Measurements from ENCODE around the gene LRRC75A. TPM values are rescaled to one million over a fixed set of nuclear protein-coding genes. Genes with fewer than 3 reads are reported as not detected.

The LRRC75A gene
- total RNA-seq, 1 experiment from 2014 or later: 15.8 TPM

GRCh38 chr17:16419074-16419928 lies 72.7 kb downstream of the LRRC75A start:
- H3K4me2 ChIP-seq: peak overlapping the region; percentile 56
- H3K27ac ChIP-seq: peak overlapping the region; percentile 71
- peak overlapping the region; percentile 52; the same call in 1 of the 2 replicates for H2AFZ ChIP-seq
- no peaks in the 10 kb centered on the region for H3K36me3 ChIP-seq (ENCODE audit: low read depth)
- POLR2A ChIA-PET (ENCODE audit: unreplicated experiment): interaction anchor here (0.6 to 0.7 kb wide), 3 partner anchors 9 to 420 kb away, joined by 3 to 8 read pairs (median 4); no protein-coding TSS in a partner anchor
- BruUV-seq (replicated peaks): TSS peak; percentile 78
- H3K4me3 ChIP-seq: peak overlapping the region; percentile 22; the same call in 1 of the 2 replicates
- peak; percentile 66 to 81 for DNase-seq
- H3K27me3 ChIP-seq (ENCODE audit: insufficient read depth, low read depth): no peaks in the 10 kb centered on the region
- H3K79me2 ChIP-seq (ENCODE audit: low read depth): no peaks in the 10 kb centered on the region
- CTCF ChIA-PET: interaction anchor here (0.5 to 1.2 kb wide), 2 partner anchors 19 to 22 kb away, joined by 3 to 4 read pairs; no protein-coding TSS in a partner anchor
- no peaks in the 10 kb centered on the region for H3K9me3 ChIP-seq (ENCODE audit: insufficient read depth, low read depth)
- TF ChIP-seq EZH2 (IDR thresholded peaks at IDR 0.05; ENCODE audit: low read depth): no peak
- no peak for TF ChIP-seq CTCF (conservative IDR thresholded peaks at IDR 0.05)
- H4K20me1 ChIP-seq (ENCODE audit: insufficient read depth): no peaks in the 10 kb centered on the region
- intact Hi-C loops (cut with micrococcal nuclease; ENCODE audit: unreplicated experiment): loop anchor here (1.0 to 2.0 kb wide), 2 partner anchors 20 to 33 kb away; no protein-coding TSS in a partner anchor
- H3K9me2 ChIP-seq (ENCODE audit: insufficient read depth): no peaks in the 10 kb centered on the region
- peaks cover 26% of the 10 kb centered on the region for H3F3A ChIP-seq (ENCODE audit: insufficient read depth, low read depth)
- H3K4me1 ChIP-seq (replicated peaks; ENCODE audit: insufficient read depth): peaks cover 38% of the 10 kb centered on the region

GRCh38 chr17:16418685-16419068 lies 73.3 kb downstream of the LRRC75A start:
- Histone ChIP-seq H3K27ac (peak overlapping the region; percentile 71), H3K9me3 (ENCODE audit: insufficient read depth, low read depth) (no peaks in the 10 kb centered on the region), H2AFZ (no peak overlapping the region), H3F3A (ENCODE audit: insufficient read depth, low read depth) (peaks cover 26% of the 10 kb centered on the region), H3K9me2 (ENCODE audit: insufficient read depth) (no peaks in the 10 kb centered on the region), H3K4me3 (no peak overlapping the region), H3K27me3 (ENCODE audit: insufficient read depth, low read depth) (no peaks in the 10 kb centered on the region), H3K4me2 (peak overlapping the region; percentile 56; the same call in 1 of the 2 replicates), H3K36me3 (ENCODE audit: low read depth) (no peaks in the 10 kb centered on the region), H3K4me1 (replicated peaks; ENCODE audit: insufficient read depth) (peaks cover 38% of the 10 kb centered on the region), H4K20me1 (ENCODE audit: insufficient read depth) (no peaks in the 10 kb centered on the region), H3K79me2 (ENCODE audit: low read depth) (no peaks in the 10 kb centered on the region)
- TF ChIP-seq EZH2 (IDR thresholded peaks at IDR 0.05; ENCODE audit: low read depth) (no peak), CTCF (conservative IDR thresholded peaks at IDR 0.05) (no peak)
- CTCF ChIA-PET: interaction anchor here (0.5 to 1.2 kb wide), 2 partner anchors 20 to 22 kb away, joined by 3 to 4 read pairs; no protein-coding TSS in a partner anchor
- DNase-seq: no peak
- POLR2A ChIA-PET (ENCODE audit: unreplicated experiment): interaction anchor here (0.6 to 0.7 kb wide), 4 partner anchors 10 to 420 kb away, joined by 3 to 8 read pairs (median 4); no protein-coding TSS in a partner anchor
- BruUV-seq (replicated peaks): no TSS peak
- intact Hi-C loops (cut with micrococcal nuclease; ENCODE audit: unreplicated experiment): loop anchor here (1.0 to 2.0 kb wide), 2 partner anchors 20 to 32 kb away; no protein-coding TSS in a partner anchor

- no peaks in the 10 kb centered on the region for H3K27me3 ChIP-seq (ENCODE audit: insufficient read depth, low read depth)
- no TSS peak for BruUV-seq (replicated peaks)
- peak overlapping the region; percentile 71 for H3K27ac ChIP-seq
- H3F3A ChIP-seq (ENCODE audit: insufficient read depth, low read depth): peaks cover 26% of the 10 kb centered on the region
- no peak overlapping the region for H3K4me3 ChIP-seq
- no peaks in the 10 kb centered on the region for H4K20me1 ChIP-seq (ENCODE audit: insufficient read depth)
- peak overlapping the region; percentile 28; the same call in 1 of the 2 replicates for H3K4me2 ChIP-seq
- H3K36me3 ChIP-seq (ENCODE audit: low read depth): no peaks in the 10 kb centered on the region
- ChIA-PET CTCF (interaction anchor here (0.5 kb wide), 1 partner anchor 362 kb away, joined by 8 read pairs; no protein-coding TSS in a partner anchor), POLR2A (ENCODE audit: unreplicated experiment) (interaction anchor here (0.6 kb wide), 2 partner anchors 63 to 166 kb away, joined by 5 to 21 read pairs; no protein-coding TSS in a partner anchor)
- no peaks in the 10 kb centered on the region for H3K9me2 ChIP-seq (ENCODE audit: insufficient read depth)
- H3K79me2 ChIP-seq (ENCODE audit: low read depth): no peaks in the 10 kb centered on the region
- TF ChIP-seq CTCF (conservative IDR thresholded peaks at IDR 0.05): no peak
- no peak for TF ChIP-seq EZH2 (IDR thresholded peaks at IDR 0.05; ENCODE audit: low read depth)
- H3K9me3 ChIP-seq (ENCODE audit: insufficient read depth, low read depth): no peaks in the 10 kb centered on the region
- peaks cover 38% of the 10 kb centered on the region for H3K4me1 ChIP-seq (replicated peaks; ENCODE audit: insufficient read depth)
- intact Hi-C loops (cut with micrococcal nuclease; ENCODE audit: unreplicated experiment): loop anchor here (2.0 kb wide), 1 partner anchor 21 kb away; no protein-coding TSS in a partner anchor
- peak; percentile 47 to 54 for DNase-seq
- no peak overlapping the region for H2AFZ ChIP-seq
Observed at GRCh38 chr17:16417896-16418684, 73.9 kb downstream of the LRRC75A start.
